Measurements from ENCODE around the gene GABRP.

Gene GABRP

DNA sequence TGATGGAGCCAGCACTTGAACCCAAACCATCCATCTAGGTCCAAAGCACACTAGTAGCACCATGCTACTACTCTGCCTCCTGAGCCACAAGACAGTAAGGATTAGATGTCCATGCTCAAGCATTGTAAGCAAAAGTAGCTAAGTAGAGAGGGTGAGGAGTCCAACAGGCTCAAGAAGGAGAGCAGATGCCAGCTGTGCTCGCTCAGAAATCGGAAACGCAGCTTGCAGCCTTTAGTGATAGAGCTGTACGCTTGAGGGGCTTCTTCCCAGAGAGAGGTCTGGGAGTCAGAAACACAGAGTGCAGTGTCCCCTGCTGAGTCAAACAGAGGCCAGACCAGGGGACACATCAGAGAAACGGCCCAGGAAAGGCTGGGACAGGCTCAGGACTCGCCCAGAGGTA, 32.7 kb upstream of the GABRP start:
- Histone ChIP-seq H3F3A (ENCODE audit: control insufficient read depth, insufficient read depth) (no peaks in the 10 kb centered on the region), H3K27ac (ENCODE audit: low read depth, low read length) (no peak overlapping the region), H3K79me2 (ENCODE audit: control insufficient read depth, low read length) (no peaks in the 10 kb centered on the region), H3K4me2 (ENCODE audit: low read length) (no peak overlapping the region), H3K9me3 (ENCODE audit: control insufficient read depth, insufficient read depth, low read length) (no peaks in the 10 kb centered on the region), H3K27me3 (ENCODE audit: control insufficient read depth, low read length) (no peaks in the 10 kb centered on the region; the same call in 1 of the 2 replicates), H4K20me1 (ENCODE audit: control insufficient read depth, insufficient read depth, low read depth, low read length) (no peaks in the 10 kb centered on the region), H3K4me1 (ENCODE audit: control insufficient read depth, low read length) (no peaks in the 10 kb centered on the region), H3K9me2 (replicated peaks; ENCODE audit: control insufficient read depth, low read length) (no peaks in the 10 kb centered on the region), H3K36me3 (ENCODE audit: control insufficient read depth, low read length) (no peaks in the 10 kb centered on the region), H3K4me3 (ENCODE audit: low read length) (no peak overlapping the region)
- no peak for TF ChIP-seq EZH2phosphoT487 (IDR thresholded peaks at IDR 0.05; ENCODE audit: borderline replicate concordance, low read length)
- TF ChIP-seq, protein P1, sequence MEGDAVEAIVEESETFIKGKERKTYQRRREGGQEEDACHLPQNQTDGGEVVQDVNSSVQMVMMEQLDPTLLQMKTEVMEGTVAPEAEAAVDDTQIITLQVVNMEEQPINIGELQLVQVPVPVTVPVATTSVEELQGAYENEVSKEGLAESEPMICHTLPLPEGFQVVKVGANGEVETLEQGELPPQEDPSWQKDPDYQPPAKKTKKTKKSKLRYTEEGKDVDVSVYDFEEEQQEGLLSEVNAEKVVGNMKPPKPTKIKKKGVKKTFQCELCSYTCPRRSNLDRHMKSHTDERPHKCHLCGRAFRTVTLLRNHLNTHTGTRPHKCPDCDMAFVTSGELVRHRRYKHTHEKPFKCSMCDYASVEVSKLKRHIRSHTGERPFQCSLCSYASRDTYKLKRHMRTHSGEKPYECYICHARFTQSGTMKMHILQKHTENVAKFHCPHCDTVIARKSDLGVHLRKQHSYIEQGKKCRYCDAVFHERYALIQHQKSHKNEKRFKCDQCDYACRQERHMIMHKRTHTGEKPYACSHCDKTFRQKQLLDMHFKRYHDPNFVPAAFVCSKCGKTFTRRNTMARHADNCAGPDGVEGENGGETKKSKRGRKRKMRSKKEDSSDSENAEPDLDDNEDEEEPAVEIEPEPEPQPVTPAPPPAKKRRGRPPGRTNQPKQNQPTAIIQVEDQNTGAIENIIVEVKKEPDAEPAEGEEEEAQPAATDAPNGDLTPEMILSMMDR (IDR thresholded peaks at IDR 0.05; ENCODE audit: low read depth, low read length, poor library complexity, severe bottlenecking): no peak

DNA sequence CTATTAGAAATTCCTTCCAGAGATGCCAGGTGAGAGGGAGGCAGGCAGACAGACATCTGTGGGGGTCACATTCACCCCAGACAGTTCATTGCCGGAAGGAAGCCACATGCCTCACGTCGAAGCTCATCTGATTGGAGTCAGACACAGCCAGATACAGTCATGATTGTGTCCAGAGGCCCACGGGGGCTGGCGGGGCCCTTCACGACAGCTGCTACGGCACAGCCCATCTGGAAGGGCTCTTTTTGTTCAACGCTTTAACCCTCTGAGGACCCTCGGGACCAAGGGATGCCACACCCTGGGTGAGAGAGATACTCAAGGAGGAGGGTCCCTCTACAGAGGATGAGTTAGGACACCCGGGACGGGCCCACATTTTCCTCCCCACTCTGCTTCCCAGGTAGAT, 31.9 kb upstream of the GABRP start:
- H3K27me3 ChIP-seq (ENCODE audit: control insufficient read depth, low read length): no peaks in the 10 kb centered on the region
- H3F3A ChIP-seq (ENCODE audit: control insufficient read depth, insufficient read depth): no peaks in the 10 kb centered on the region
- H3K27ac ChIP-seq (ENCODE audit: low read depth, low read length): no peak overlapping the region
- H3K4me3 ChIP-seq (ENCODE audit: low read length): no peak overlapping the region
- TF ChIP-seq EZH2phosphoT487 (IDR thresholded peaks at IDR 0.05; ENCODE audit: borderline replicate concordance, low read length): no peak
- TF ChIP-seq, protein P1 (IDR thresholded peaks at IDR 0.05; ENCODE audit: low read depth, low read length, poor library complexity, severe bottlenecking): no peak
- H3K4me2 ChIP-seq (ENCODE audit: low read length): no peak overlapping the region
- H3K36me3 ChIP-seq (ENCODE audit: control insufficient read depth, low read length): no peaks in the 10 kb centered on the region
- no peaks in the 10 kb centered on the region for H3K79me2 ChIP-seq (ENCODE audit: control insufficient read depth, low read length)
- no peaks in the 10 kb centered on the region for H3K9me3 ChIP-seq (ENCODE audit: control insufficient read depth, insufficient read depth, low read length)
- H3K9me2 ChIP-seq (replicated peaks; ENCODE audit: control insufficient read depth, low read length): no peaks in the 10 kb centered on the region
- no peaks in the 10 kb centered on the region for H4K20me1 ChIP-seq (ENCODE audit: control insufficient read depth, insufficient read depth, low read depth, low read length)
- H3K4me1 ChIP-seq (ENCODE audit: control insufficient read depth, low read length): no peaks in the 10 kb centered on the region

DNA sequence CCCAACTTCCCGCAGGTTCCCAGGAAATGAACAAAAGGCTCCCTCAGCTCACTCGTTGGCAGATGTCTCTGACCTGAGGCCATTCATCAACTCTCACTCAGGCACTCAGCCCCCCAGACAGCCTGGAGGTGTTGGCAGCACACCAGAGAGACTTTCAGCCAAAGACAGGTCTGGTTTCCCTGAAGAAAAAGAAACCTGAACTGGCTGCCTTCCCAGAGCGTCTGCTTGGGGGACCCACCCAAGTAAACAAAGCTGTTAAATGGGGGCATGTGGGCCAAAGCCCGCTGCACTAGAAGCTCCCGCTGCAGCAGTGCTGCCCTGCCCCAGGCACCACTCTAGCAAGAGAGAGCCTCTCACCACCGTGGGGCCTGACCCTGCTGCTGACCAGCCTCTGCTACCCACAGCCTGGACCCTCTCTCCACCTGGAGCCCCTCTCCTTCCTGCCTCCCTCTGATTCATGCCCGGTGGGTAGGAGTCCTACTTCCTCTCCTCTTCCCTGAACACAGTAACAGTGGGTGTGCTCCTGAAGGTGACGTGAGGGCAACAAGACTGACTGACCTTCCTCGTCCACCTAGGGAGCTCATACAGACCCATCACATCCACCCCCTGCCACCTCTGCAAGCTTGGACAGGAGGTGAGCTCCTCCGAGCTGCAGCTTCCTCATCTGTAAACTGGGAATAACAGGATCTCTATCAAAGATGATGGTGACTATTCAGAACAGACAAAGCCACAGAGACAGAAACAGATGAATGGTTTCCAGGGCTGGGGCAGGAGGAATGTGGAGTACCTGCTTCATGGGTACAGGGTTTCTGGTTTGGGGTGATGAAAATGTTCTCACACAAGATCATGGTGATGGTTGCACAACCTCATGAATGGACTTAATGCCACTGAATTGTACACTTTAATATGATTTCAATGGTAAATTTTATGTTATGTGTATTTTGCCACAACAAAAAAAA, 31.0 kb upstream of the GABRP start:
- H3F3A ChIP-seq (ENCODE audit: control insufficient read depth, insufficient read depth): no peaks in the 10 kb centered on the region
- no peaks in the 10 kb centered on the region for H3K9me3 ChIP-seq (ENCODE audit: control insufficient read depth, insufficient read depth, low read length)
- no peak overlapping the region for H3K27ac ChIP-seq (ENCODE audit: low read depth, low read length)
- H3K36me3 ChIP-seq (ENCODE audit: control insufficient read depth, low read length): no peaks in the 10 kb centered on the region
- no peaks in the 10 kb centered on the region for H3K9me2 ChIP-seq (replicated peaks; ENCODE audit: control insufficient read depth, low read length)
- H3K4me1 ChIP-seq (ENCODE audit: control insufficient read depth, low read length): no peaks in the 10 kb centered on the region
- H3K27me3 ChIP-seq (ENCODE audit: control insufficient read depth, low read length): no peaks in the 10 kb centered on the region
- H4K20me1 ChIP-seq (ENCODE audit: control insufficient read depth, insufficient read depth, low read depth, low read length): no peaks in the 10 kb centered on the region
- H3K4me3 ChIP-seq (ENCODE audit: low read length): no peak overlapping the region
- TF ChIP-seq, protein P1 (IDR thresholded peaks at IDR 0.05; ENCODE audit: low read depth, low read length, poor library complexity, severe bottlenecking): no peak
- no peak for TF ChIP-seq EZH2phosphoT487 (IDR thresholded peaks at IDR 0.05; ENCODE audit: borderline replicate concordance, low read length)
- no peak overlapping the region for H3K4me2 ChIP-seq (ENCODE audit: low read length)
- H3K79me2 ChIP-seq (ENCODE audit: control insufficient read depth, low read length): no peaks in the 10 kb centered on the region

Measured in DOHH2 (cell line).